ENCODE results near the gene CSRNP3. TPM values are rescaled to one million over a fixed set of nuclear protein-coding genes. Genes with fewer than 3 reads are reported as not detected.

Gene CSRNP3
- total RNA-seq, 1 donor from 2014 or later: 1.9 TPM

- DNase-seq (no peak), ATAC-seq (no peak)
- H3K9me3 ChIP-seq: no peaks in the 10 kb centered on the region
- H3K36me3 ChIP-seq: no peaks in the 10 kb centered on the region
- no peaks in the 10 kb centered on the region for H3K27me3 ChIP-seq
- intact Hi-C loops (cut with DNase I): no loop called here
- TF ChIP-seq CTCF (IDR thresholded peaks at IDR 0.05): no peak
- no peak overlapping the region for H3K27ac ChIP-seq
- no peaks in the 10 kb centered on the region for H3K4me1 ChIP-seq
- no peak overlapping the region for H3K4me3 ChIP-seq
These were observed 153.7 kb downstream of the CSRNP3 start for GRCh38 chr2:165623161-165623560.

- no peaks in the 10 kb centered on the region for H3K4me1 ChIP-seq
- no peak overlapping the region for H3K27ac ChIP-seq
- H3K4me3 ChIP-seq: no peak overlapping the region
- H3K36me3 ChIP-seq: no peaks in the 10 kb centered on the region
- TF ChIP-seq CTCF (IDR thresholded peaks at IDR 0.05): no peak
- no peaks in the 10 kb centered on the region for H3K9me3 ChIP-seq
- no peak for ATAC-seq
- intact Hi-C loops (cut with DNase I): no loop called here
- DNase-seq: no peak
- H3K27me3 ChIP-seq: no peaks in the 10 kb centered on the region
These were observed 154.4 kb downstream of the CSRNP3 start for GRCh38 chr2:165623783-165624469.

GRCh38 chr2:165624470-165624800 lies 154.9 kb downstream of the CSRNP3 start:
- H3K4me1 ChIP-seq: no peaks in the 10 kb centered on the region
- ATAC-seq (no peak), DNase-seq (no peak)
- H3K27ac ChIP-seq: no peak overlapping the region
- H3K36me3 ChIP-seq: no peaks in the 10 kb centered on the region
- no peak overlapping the region for H3K4me3 ChIP-seq
- TF ChIP-seq CTCF (IDR thresholded peaks at IDR 0.05): no peak
- no peaks in the 10 kb centered on the region for H3K27me3 ChIP-seq
- intact Hi-C loops (cut with DNase I): no loop called here
- no peaks in the 10 kb centered on the region for H3K9me3 ChIP-seq

DNA sequence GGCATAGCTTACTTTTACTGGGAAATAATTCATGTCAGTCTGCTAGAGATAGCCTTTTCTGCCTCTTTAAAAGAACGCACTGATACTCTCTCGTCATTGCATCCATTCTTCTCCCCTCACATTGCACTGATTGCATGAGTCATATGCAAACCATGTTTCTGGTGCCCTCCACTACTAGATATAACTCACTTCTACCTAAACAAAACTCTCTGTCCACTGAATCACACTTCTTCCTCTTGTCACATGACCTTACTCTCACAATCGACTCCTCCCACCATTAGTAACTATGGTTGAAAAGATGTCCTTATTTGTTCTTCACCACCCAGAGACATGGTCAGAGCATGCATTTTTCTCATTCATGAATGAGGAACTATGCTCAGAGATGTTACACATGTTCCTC lies 158.0 kb downstream of the CSRNP3 start:
- Histone ChIP-seq H3K4me1 (no peaks in the 10 kb centered on the region), H3K27me3 (no peaks in the 10 kb centered on the region), H3K27ac (no peak overlapping the region), H3K36me3 (no peaks in the 10 kb centered on the region), H3K9me3 (no peaks in the 10 kb centered on the region), H3K4me3 (no peak overlapping the region)
- intact Hi-C loops (cut with DNase I): no loop called here
- DNase-seq (no peak), ATAC-seq (no peak)
- no peak for TF ChIP-seq CTCF (IDR thresholded peaks at IDR 0.05)

DNA sequence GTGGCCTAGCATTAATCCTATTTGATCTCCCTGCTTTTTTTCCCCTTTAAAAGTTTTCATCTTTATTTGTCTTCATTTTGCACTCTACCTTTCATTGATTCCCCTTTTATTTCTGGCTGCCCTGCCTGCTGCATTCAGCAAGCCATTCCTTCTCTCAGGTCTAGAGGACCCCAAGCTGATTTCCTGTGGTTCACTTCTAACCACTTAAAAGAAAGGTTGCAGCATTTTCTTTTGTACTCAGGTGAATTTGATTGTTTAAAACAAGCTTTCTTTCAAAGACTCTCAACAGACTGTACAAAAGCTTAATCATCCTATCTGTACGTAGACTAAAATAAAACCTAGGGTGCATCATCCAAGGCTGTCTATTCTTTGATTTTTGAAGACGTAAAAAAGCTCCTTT lies 160.3 kb downstream of the CSRNP3 start:
- intact Hi-C loops (cut with DNase I): no loop called here
- no peaks in the 10 kb centered on the region for H3K36me3 ChIP-seq
- H3K4me1 ChIP-seq: no peaks in the 10 kb centered on the region
- TF ChIP-seq CTCF (IDR thresholded peaks at IDR 0.05): no peak
- ATAC-seq (no peak), DNase-seq (no peak)
- H3K27me3 ChIP-seq: no peaks in the 10 kb centered on the region
- H3K9me3 ChIP-seq: no peaks in the 10 kb centered on the region
- H3K27ac ChIP-seq: no peak overlapping the region
- no peak overlapping the region for H3K4me3 ChIP-seq

- Histone ChIP-seq H3K36me3 (no peaks in the 10 kb centered on the region), H3K27me3 (no peaks in the 10 kb centered on the region), H3K4me3 (no peak overlapping the region), H3K4me1 (no peaks in the 10 kb centered on the region), H3K27ac (no peak overlapping the region), H3K9me3 (no peaks in the 10 kb centered on the region)
- DNase-seq: no peak
- TF ChIP-seq CTCF (IDR thresholded peaks at IDR 0.05): no peak
- ATAC-seq: no peak
- intact Hi-C loops (cut with DNase I): no loop called here
These were observed 160.7 kb downstream of the CSRNP3 start for GRCh38 chr2:165630236-165630635.
